Dermis blood vessel endothelial cell (primary cell): Measurements from ENCODE around the gene ARL6IP6. TPM values are rescaled to one million over a fixed set of nuclear protein-coding genes. Genes with fewer than 3 reads are reported as not detected.

Experiments
- DNase-seq: peaks from one replicate; pipeline ENCODE4 v3.0.0; 2010
- total RNA-seq: library from RNA; depleted of rRNA; stranded (reverse); fragments of >200 nt; gene quantifications from 2 replicates; pipeline ENCODE4 v1.2.3, GENCODE V29; 2014

The ARL6IP6 gene
- total RNA-seq, 1 donor from 2014 or later = 41.4 TPM

GRCh38 chr2:152811916-152812315 lies 93.5 kb downstream of the ARL6IP6 start:
- DNase-seq = no peak

Other genes with a start within 250 kb of the ARL6IP6 start
- 134 and 159 TPM in 2 replicates for gene PRPF40A, start 1.2 kb upstream of the ARL6IP6 start, total RNA-seq